NCI-H2171 (cell line): ENCODE measurements around the gene OCEL1.
A peak's percentile ranks its signal among the peaks of the same experiment; 100 is the strongest.

Experiments used
- DNase-seq: peaks from one replicate; lab custom pipeline; 2025; lab: John Stamatoyannopoulos, UW

OCEL1 gene

GRCh38 chr19:17240062-17240752 is 14.2 kb downstream of the OCEL1 start:
- DNase-seq = no peak

DNA sequence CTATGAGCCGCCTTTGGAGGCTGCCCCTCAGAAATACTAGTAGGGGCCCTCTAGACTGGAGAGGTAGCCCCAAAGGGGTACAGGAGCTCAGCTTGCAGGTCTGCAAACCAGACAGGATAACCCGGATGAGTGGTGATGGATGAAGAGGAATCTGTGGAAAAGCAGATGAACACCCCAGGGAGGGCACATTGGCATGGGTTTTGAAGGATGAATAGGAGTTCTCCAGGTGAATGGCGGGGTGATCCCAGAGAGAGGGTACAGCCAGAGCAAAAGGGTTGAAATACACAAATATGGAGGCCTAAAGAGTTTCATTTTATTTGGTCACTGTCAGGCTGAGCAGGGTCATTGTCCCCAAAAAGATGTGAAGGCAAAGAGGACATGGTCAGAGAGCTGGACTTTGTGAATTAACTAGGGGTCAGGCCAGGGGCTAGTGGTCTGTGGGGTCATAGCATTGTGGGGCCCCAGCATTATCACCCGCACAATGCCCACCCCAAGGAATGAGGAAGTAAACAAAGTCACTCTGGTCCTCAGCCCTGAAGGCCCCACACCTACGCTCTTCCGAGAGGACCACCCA is 14.9 kb downstream of the OCEL1 start:
- DNase-seq = no peak

- no peak for DNase-seq
Measured at GRCh38 chr19:17242431-17243208, 16.6 kb downstream of the OCEL1 start.

- DNase-seq = no peak
Measured at GRCh38 chr19:17243211-17243829, 17.3 kb downstream of the OCEL1 start.

DNA sequence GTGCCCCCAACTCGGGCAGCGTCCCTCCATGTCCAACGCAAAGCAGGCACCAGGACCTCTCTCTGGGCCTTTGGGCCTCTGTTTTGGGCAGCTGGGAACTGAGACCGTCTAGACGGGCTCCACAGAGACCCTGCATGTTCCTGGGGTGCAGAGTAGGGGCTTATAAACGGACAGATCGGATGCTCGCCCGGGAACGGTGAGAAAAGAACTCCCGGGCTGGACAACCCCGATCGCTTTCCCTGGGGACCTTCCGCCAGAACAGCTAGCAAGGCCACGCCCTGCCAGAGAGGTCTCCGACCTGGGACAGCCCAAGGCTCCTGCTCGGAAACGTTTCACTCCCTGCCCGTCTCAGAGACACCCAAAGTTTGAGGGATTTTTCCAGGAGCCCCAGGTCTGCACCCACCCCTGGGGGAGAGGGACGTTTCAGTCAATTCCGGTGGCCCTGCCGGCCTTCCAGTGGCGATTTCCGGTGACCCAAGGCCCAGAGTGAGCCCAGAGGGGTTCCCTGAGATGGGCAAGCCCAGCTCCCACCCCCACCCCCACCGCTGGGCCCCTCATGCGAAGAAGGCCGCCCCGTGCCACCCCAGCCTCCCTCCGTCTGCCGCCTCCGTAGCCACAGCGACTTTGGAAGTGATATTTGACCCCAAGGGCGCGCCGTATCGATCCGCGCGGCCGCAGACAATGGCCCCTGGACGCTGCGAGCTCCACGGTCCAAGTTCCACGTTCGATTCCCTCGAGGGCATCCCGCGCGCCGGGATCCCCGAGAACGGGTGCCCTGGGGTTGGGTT is 18.0 kb downstream of the OCEL1 start:
- no peak for DNase-seq

- no peak for DNase-seq
Measured at GRCh38 chr19:17244618-17245534, 18.9 kb downstream of the OCEL1 start.

DNA sequence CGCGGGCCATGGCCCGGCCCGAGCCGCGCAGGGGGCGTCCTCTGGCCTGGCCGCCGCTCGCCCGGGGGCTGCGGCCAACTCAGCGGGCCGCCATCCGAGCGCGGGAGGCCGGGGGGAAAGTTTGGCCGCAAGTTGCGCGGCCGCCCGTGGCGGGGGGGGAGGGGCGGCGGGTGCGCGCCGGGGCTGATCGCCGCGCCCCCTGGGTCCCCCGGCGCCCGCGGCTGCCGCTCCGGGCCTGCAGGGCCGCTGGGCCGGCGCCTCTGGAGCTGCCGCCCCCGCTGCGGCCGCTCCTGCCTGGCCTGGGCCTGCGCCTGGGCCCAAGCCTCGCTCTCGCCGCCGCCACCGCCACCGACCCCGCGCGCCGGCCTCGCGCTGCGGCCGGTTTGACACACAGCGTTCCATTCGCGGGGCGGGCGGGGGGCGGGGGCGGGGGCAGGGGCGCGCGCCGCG is 19.5 kb downstream of the OCEL1 start, which contains the start of gene NR2F6:
Gene NR2F6, minus strand, starts transcription at position 385 of the 450 bp plus-strand sequence. CDS start 699 bp downstream, outside the sequence.
- no peak for DNase-seq

DNA sequence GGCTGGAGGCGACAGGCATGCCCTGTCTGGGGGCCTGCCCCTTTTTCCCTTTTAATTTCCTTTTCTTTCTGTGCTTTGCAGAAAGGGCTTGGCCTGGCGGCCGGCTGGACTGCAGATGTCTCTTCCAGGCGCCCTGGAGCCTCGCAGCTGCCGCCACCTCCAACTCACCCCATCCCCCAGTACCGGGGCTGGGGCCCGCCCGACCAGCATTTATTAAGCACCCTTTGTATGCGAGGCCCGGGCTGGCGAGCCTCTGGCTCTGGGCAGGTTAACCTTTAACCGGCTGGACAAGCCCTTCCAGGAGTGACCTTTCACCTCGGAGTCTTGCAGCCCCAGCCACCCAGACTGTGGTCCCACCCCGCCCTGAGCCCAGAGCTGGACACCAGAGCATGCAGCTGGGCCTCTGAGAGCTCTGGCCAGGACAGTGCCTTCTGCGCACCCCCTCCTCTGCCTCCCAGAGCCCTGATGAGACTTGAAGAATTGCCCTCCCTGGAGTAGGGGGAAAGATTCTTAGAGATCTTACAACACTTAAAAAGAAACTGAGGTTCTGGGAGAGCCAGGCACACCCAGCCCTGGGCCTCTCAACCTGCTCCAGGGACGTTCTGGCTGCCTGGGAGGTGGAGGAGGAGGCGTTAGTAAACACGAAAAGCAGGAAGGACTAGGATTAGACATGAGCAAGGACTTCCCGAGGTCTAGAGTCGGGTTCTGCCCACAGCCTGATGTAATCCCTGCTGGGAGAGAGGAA is 20.8 kb downstream of the OCEL1 start:
- DNase-seq = no peak

DNA sequence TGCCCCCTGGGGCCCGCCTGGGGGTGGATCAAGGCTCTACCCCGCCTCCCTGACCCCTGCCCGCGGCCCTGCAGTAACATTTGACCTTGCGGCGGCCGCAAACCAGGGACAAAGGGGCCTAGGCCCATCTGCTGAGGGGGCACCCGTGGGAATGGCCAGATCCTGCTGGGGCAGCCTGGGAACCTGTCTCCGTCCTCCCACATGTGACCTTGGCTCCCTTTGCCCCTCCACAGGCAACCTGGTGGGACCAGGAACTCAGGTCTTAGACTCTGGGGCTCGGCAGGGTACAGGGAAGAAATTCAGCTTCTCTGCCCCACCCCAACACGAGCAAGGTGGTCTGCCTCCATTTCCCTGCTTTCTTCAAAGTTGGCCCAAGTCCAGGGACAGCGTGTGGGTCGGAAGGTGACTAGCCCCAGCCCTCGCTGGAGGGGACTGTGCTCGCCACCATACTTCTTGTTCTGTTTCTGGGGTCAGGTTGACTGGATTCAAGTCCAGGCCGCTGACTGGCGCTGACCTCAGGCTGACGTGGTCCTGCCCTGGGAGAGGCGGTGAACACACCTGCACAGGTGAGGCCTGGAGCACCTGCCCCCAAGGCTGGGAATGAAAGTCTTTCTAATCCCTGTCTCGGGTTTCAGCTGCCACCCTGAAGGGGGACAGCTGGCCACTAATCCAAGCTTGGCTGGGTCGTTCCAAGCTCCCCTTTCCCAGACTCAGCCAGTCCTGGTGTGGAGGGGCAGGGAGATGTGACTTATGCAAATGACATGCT is 22.2 kb downstream of the OCEL1 start:
- DNase-seq = no peak

DNA sequence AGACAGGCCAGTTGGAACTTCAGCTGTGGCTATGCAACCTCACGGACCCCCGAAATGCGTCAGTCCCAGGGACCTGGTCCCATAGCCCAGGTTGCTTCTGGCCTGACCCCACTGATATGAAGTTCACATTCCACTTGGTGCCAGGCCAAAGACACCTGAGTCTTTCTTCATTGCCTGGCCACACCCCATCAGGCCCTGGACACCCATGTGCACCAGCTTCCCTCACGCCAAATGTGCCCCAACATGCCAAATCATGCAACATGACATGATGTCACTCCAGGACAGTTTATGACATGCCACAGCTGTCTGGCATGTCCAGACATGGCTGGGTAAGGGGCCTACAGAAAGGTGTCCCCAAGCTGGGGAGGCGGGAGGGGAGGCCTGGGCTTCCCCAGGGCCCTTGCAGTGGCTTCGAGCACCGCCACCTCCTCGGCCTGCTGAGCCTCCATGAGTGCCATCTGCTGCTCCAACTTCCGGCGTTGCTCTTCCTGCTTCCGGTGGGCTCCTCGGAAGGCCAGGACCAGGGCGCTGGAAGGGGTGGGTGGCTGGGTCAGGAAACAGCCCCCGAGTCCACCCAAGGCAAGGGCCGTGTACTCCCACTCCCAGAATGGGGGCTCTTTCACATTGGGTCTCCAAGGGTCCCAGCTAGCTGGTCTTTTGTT is 24.0 kb downstream of the OCEL1 start:
- no peak for DNase-seq

GRCh38 chr19:17254636-17255035 is 28.6 kb downstream of the OCEL1 start:
- DNase-seq = no peak

GRCh38 chr19:17255150-17255621 is 29.2 kb downstream of the OCEL1 start:
- no peak for DNase-seq

DNA sequence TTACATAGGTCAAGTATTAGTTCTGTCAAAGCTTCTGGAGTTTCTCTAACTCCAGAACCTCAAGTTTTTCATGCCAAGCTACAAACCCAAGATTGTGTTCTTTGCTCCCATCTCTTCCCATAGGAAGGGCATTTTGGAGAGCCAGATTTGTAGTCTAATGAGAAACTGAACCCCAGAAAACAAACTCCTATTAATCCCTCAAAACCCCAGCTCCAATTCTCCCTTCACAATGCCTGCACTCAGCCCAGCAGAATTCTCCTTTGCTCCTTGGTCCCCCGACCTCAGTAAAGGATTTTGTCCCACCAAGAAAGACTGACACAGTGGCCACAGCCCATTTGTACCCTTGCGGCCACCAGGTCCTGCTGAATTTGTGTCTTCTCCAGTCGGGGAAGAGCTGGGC is 30.1 kb downstream of the OCEL1 start:
- no peak for DNase-seq

DNA sequence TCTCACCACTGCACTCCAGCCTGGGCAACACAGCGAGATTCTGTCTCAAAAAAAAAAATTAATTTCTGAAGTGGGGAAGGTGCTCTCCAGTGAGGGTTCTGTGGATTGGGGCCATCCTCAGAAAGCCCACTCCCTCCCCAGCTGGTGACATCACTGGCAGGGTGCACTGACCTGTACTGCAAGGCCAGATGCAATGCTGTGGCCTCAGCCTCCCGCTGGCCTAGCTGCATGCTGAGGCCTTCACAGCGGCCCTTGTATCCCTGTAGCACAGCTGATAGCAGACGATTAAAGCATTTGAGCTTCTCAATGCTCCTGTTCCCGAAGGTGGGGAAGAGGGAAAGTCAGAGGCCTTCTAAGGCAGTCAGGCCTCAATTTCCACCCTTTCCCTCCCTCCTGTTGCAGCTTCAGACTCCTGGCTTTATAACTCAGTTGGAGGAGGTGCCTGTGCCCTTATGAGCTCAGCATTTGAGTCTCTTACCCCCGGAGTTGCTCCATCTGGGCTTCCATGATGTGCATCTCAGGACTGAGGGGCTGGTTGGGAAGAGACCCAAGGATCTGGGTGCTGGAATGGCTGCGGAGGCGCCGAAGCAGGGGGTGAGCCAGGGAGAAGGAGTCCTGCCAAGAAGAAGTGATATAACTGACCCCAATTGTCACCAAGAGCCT is 33.2 kb downstream of the OCEL1 start:
- no peak for DNase-seq

- DNase-seq = no peak
Measured at GRCh38 chr19:17259934-17260333, 33.9 kb downstream of the OCEL1 start.

DNA sequence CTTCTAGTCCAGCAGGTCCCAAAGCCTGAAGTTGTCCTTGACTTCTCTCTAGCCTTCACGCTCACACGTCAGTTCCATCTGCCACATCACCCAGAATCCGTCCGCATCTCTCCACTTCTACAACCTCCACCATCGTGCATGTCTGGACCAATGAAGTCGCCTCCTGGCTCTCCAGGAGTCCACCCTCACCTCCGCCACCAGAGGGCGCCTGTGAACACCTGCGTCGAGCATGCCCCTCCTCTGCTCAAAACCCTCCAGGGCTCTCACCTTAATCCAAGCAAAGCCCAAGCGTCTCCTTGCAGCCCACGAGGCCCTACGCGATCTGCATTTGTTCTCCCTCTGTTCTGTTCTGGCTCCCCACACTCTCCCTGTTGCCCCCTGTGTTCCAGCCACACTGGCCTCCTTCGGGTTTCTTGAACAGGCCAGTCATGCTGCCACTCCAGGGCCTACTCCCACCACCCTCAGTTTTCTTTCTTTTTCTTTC is 34.9 kb downstream of the OCEL1 start:
- peak; percentile 69 for DNase-seq

DNA sequence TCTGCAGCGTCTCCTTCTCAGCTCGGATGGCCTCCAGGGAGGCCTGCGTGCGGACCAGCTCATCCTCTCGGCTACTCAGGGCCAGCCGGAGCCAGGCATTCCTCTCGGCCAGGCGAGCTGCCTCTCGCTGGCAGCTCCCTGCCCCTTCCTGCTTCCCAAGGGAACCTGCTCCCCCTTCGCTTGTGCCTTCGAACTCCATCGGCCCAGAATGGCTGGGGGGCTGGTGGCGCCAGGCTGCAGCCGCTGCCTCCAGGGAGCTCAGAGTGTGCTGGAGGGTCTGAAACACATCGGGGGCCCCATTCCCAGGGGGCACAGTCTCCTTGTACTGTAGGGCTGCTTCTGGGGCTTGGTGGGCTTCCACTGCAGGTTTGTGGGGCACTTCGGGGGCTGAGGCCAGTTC is 36.5 kb downstream of the OCEL1 start:
- DNase-seq = no peak
